Smooth muscle cell (in vitro differentiated cells): ENCODE results near the gene BTBD17. TPM values are rescaled to one million over a fixed set of nuclear protein-coding genes. Genes with fewer than 3 reads are reported as not detected.

Source experiments
- DNase-seq: peaks from one replicate; lab custom pipeline; 2025; ENCODE audit not compliant: unreplicated experiment; lab: John Stamatoyannopoulos, UW
- H2AFZ ChIP-seq: fragments of 200-600 bp; sonication (generic); 2 replicates; pipeline ENCODE4 v1.6.0; 2016; ENCODE audit warnings: antibody characterized with exemption, low read depth, mild to moderate bottlenecking
- H3F3A ChIP-seq: fragments of 200-600 bp; sonication (generic); 2 replicates; pipeline ENCODE4 v1.6.0; 2017; ENCODE audit warnings: antibody characterized with exemption, low read depth
- H3K27ac ChIP-seq: fragments of 200-600 bp; sonication (generic); 2 replicates; pipeline ENCODE4 v1.5.1; 2016; ENCODE audit warnings: low read depth, mild to moderate bottlenecking
- H3K27me3 ChIP-seq: fragments of 200-600 bp; sonication (generic); 2 replicates; pipeline ENCODE4 v1.6.1; 2016; ENCODE audit warnings: low read depth, mild to moderate bottlenecking
- H3K36me3 ChIP-seq: fragments of 200-600 bp; sonication (generic); 2 replicates; pipeline ENCODE4 v1.5.1; 2016; ENCODE audit warnings: low read depth
- H3K4me1 ChIP-seq: fragments of 200-600 bp; sonication (generic); 2 replicates; pipeline ENCODE4 v1.5.1; 2016; ENCODE audit warnings: low read depth
- H3K4me2 ChIP-seq: fragments of 200-600 bp; sonication (generic); 2 replicates; pipeline ENCODE4 v1.6.0; 2016; ENCODE audit warnings: mild to moderate bottlenecking
- H3K4me3 ChIP-seq: fragments of 200-600 bp; sonication (generic); 2 replicates; pipeline ENCODE4 v1.5.1; 2016; ENCODE audit warnings: mild to moderate bottlenecking
- H3K79me2 ChIP-seq: fragments of 200-600 bp; sonication (generic); 2 replicates; pipeline ENCODE4 v1.6.0; 2016; ENCODE audit warnings: low read depth, mild to moderate bottlenecking
- H3K9ac ChIP-seq: fragments of 200-600 bp; sonication (generic); 2 replicates; pipeline ENCODE4 v1.6.0; 2016; ENCODE audit warnings: low read depth
- H3K9me3 ChIP-seq: fragments of 200-600 bp; sonication (generic); replicated peaks from 2 replicates; pipeline ENCODE4 v1.5.1; 2016; ENCODE audit warnings: low read depth
- H4K20me1 ChIP-seq: fragments of 200-600 bp; sonication (generic); 2 replicates; pipeline ENCODE4 v1.6.0; 2016; ENCODE audit warnings: low read depth
- WGBS: methylation state at CpG from one replicate; pipeline ENCODE4 v1.1.7; 2016; ENCODE audit warnings: low lambda C conversion rate; 5-methylcytosine and 5-hydroxymethylcytosine counted together
- polyA plus RNA-seq: library from polyadenylated mRNA; unstranded; fragments of >200 nt; fragmentation: Nextera tagmentation; extraction: Ambion mirVana; gene quantifications from 2 replicates; pipeline ENCODE4 v1.2.1, GENCODE V29; 2016
- total RNA-seq: library from RNA; depleted of rRNA; stranded (reverse); fragments of >200 nt; gene quantifications from 2 replicates; pipeline ENCODE4 v1.2.3, GENCODE V29; 2014
- TF ChIP-seq, protein P1 (sequence below): fragments of 200-600 bp; sonication (generic); IDR thresholded peaks from 2 replicates; pipeline ENCODE4 v1.5.1; 2017; ENCODE audit warnings: borderline replicate concordance, mild to moderate bottlenecking, antibody characterized with exemption; ENCODE audit not compliant: insufficient read depth, poor library complexity, severe bottlenecking

The BTBD17 gene
- total and polyA plus RNA-seq, 2 experiments from 2014 or later: not detected

GRCh38 chr17:74307984-74308773 is 53.5 kb downstream of the BTBD17 start:
- H2AFZ ChIP-seq: no peak overlapping the region
- H3K9me3 ChIP-seq: no peaks in the 10 kb centered on the region
- no peak overlapping the region for H3K4me3 ChIP-seq
- no peaks in the 10 kb centered on the region for H3K36me3 ChIP-seq
- H4K20me1 ChIP-seq: no peaks in the 10 kb centered on the region
- H3K79me2 ChIP-seq: no peaks in the 10 kb centered on the region
- H3K4me1 ChIP-seq: no peaks in the 10 kb centered on the region
- H3K9ac ChIP-seq: no peak overlapping the region
- TF ChIP-seq, protein P1, sequence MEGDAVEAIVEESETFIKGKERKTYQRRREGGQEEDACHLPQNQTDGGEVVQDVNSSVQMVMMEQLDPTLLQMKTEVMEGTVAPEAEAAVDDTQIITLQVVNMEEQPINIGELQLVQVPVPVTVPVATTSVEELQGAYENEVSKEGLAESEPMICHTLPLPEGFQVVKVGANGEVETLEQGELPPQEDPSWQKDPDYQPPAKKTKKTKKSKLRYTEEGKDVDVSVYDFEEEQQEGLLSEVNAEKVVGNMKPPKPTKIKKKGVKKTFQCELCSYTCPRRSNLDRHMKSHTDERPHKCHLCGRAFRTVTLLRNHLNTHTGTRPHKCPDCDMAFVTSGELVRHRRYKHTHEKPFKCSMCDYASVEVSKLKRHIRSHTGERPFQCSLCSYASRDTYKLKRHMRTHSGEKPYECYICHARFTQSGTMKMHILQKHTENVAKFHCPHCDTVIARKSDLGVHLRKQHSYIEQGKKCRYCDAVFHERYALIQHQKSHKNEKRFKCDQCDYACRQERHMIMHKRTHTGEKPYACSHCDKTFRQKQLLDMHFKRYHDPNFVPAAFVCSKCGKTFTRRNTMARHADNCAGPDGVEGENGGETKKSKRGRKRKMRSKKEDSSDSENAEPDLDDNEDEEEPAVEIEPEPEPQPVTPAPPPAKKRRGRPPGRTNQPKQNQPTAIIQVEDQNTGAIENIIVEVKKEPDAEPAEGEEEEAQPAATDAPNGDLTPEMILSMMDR: no peak
- no peak for DNase-seq
- WGBS: 74% methylated on average over 15 of the region's 15 CpGs
- no peak overlapping the region for H3K4me2 ChIP-seq
- H3K27me3 ChIP-seq: no peaks in the 10 kb centered on the region
- H3F3A ChIP-seq: no peaks in the 10 kb centered on the region
- no peak overlapping the region for H3K27ac ChIP-seq

Other genes starting within 250 kb of the BTBD17 start
- 377 and 449 TPM in 2 replicates for gene RPL38, start 158.2 kb downstream of the BTBD17 start, total RNA-seq
- 889 and 1,006 TPM in 2 replicates for gene RPL38, start 158.2 kb downstream of the BTBD17 start, polyA plus RNA-seq
- 0.94 and 1.6 TPM in 2 replicates for gene TTYH2, start 148.3 kb downstream of the BTBD17 start, total RNA-seq
- 1.3 and 1.9 TPM in 2 replicates for gene TTYH2, start 148.3 kb downstream of the BTBD17 start, polyA plus RNA-seq
- not detected in 2 replicates for gene DNAI2, start 87.6 kb downstream of the BTBD17 start, total RNA-seq
- not detected in 2 replicates for gene DNAI2, start 87.6 kb downstream of the BTBD17 start, polyA plus RNA-seq
- gene KIF19, start 35.6 kb downstream of the BTBD17 start, total RNA-seq: not detected in 2 replicates
- not detected in 2 replicates for gene KIF19, start 35.6 kb downstream of the BTBD17 start, polyA plus RNA-seq
- not detected in 2 replicates for gene GPR142, start 5.6 kb upstream of the BTBD17 start, total RNA-seq
- gene GPR142, start 5.6 kb upstream of the BTBD17 start, polyA plus RNA-seq: not detected in 2 replicates
- 57.0 and 64.5 TPM in 2 replicates for gene GPRC5C, start 70.2 kb upstream of the BTBD17 start, total RNA-seq
- 96.9 and 103 TPM in 2 replicates for gene GPRC5C, start 70.2 kb upstream of the BTBD17 start, polyA plus RNA-seq
- gene CD300A, start 104.8 kb upstream of the BTBD17 start, total RNA-seq: not detected in 2 replicates
- 0.76 TPM in 1 of 2 replicates, not detected in the other for gene CD300A, start 104.8 kb upstream of the BTBD17 start, polyA plus RNA-seq
- gene CD300LB, start 169.6 kb upstream of the BTBD17 start, total RNA-seq: not detected in 2 replicates
- gene CD300LB, start 169.6 kb upstream of the BTBD17 start, polyA plus RNA-seq: not detected in 2 replicates
- not detected in 2 replicates for gene CD300C, start 184.2 kb upstream of the BTBD17 start, total RNA-seq
- gene CD300C, start 184.2 kb upstream of the BTBD17 start, polyA plus RNA-seq: 0.46 TPM in 1 of 2 replicates, not detected in the other
- gene CD300H, start 205.6 kb upstream of the BTBD17 start, total RNA-seq: not detected in 2 replicates
- 0.65 TPM in 1 of 2 replicates, not detected in the other for gene CD300H, start 205.6 kb upstream of the BTBD17 start, polyA plus RNA-seq
- gene CD300LD, start 230.4 kb upstream of the BTBD17 start, total RNA-seq: not detected in 2 replicates
- gene CD300LD, start 230.4 kb upstream of the BTBD17 start, polyA plus RNA-seq: not detected in 2 replicates